DMS 273 (cell line): Measurements from ENCODE around the gene PRKCG.
A peak's percentile ranks its signal among the peaks of the same experiment; 100 is the strongest.
"Not testable (repeated sequence)": the region's sequence is repeated elsewhere in the genome, so short reads cannot be mapped to it uniquely, and the experiment has no call there.

ENCODE experiments used
- DNase-seq: peaks from one replicate; lab custom pipeline; 2025; ENCODE audit not compliant: unreplicated experiment; lab: John Stamatoyannopoulos, UW

Gene PRKCG

DNA sequence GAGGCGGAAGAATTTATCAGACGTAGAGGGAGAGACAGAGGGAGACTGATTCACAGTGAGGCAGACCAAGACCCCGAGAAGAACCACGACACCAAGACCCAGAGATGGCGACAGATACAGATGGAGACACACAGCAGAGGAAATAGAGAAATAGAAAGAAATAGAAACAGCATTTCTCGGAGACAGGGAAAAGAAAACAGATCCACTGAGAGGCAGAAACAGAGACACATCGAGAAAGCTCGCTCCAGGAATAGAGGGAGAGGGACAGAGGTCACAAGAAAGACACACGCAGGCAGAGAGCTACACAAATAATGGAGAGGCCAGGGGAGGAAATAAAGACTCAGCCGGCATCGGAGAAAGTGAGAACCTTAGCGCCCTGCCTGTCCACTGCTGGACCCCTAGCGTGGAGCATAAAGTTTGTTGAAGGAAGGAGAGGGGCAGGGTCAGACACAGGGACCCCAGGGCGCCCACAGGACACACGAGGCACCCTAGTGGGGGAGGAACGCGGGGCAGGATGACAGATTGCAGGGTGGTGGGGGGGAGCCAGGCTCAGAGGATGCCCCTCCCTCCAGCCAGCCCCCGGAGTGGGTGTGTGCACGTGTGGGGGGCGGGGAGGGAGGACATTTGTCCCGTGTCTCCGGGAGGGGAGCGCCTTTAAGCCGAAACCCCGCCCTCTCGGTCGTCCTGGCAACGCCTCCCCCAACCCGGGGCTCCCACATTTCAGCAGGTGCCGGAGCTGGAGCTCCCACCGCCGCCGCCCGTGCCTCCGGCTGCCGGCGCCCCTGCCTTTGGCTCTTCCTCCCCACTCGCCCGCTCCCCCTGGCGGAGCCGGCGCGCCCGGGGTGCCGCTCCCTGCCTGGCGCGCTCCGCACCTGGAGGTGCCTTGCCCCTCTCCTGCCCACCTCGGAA, at the start of gene PRKCG:
TSS of gene PRKCG (plus strand) at position 716 of the 909 bp plus-strand sequence. CDS start 298 bp downstream, outside the sequence.
- peak; percentile 63 for DNase-seq

GRCh38 chr19:53832861-53833260, 49.1 kb upstream of the PRKCG start:
- DNase-seq: not testable (repeated sequence)

GRCh38 chr19:53838446-53838845, 43.6 kb upstream of the PRKCG start:
- not testable (repeated sequence) for DNase-seq

DNA sequence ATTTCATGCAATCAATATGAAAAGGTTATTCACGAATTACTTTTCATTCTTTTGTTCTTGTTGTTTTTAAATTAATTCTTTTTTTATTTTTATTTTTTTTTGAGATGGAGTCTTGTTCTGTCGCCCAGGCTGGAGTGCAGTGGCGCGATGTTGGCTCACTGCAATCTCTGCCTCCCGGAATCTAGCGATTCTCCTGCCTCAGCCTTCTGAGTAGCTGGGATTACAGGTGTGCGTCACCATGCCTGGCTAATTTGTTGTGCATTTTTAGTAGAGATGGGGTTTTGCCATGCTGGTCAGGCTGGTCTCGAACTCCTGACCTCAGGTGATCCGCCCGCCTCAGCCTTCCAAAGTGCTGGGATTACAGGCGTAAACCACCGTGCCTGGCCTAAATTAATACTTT, 41.8 kb upstream of the PRKCG start:
- DNase-seq: not testable (repeated sequence)

GRCh38 chr19:53840914-53841313, 41.1 kb upstream of the PRKCG start:
- DNase-seq: not testable (repeated sequence)

DNA sequence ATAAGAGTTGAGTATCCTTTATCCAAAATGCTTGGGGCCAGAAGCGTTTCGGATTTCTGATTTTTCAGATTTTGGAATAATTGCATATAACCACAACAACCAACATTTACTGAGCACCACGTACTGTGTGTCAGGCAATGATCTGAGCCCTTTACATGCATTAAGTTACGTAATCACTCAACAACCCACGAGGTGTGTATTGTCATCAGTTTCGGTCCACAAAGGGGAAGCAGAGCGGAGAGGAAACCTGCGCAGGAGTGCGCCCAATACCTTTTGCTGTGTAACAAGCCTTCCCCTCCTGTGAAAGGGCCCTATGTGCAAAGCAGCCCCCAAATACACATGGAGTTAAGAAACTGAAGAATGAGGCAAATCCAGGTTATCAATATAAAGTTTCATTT, 37.1 kb upstream of the PRKCG start:
- DNase-seq: no peak

- DNase-seq: no peak
Observed at GRCh38 chr19:53847555-53847954, 34.4 kb upstream of the PRKCG start.

DNA sequence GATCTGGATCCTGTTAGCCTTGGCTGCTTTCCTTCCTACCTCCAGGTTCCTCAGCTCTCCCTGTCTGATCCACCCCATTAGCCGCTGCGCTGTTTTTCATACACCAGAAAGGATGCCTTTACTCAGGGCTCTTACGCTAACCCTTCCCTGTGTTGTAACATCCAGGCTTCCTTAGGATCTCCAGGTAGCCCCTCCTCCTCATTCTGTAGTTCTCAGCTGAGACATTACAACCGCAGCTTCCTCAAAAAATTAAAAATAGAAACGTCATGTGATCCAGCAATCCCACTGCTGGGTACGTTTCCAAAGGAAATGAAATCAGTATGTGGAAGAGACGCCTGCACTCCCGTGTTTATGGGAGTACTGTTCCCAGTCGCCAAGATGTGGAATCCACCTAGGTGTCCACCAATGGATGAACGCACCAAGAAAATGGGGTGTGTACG, 32.7 kb upstream of the PRKCG start:
- DNase-seq: no peak

GRCh38 chr19:53853707-53854106, 28.3 kb upstream of the PRKCG start:
- no peak for DNase-seq

DNA sequence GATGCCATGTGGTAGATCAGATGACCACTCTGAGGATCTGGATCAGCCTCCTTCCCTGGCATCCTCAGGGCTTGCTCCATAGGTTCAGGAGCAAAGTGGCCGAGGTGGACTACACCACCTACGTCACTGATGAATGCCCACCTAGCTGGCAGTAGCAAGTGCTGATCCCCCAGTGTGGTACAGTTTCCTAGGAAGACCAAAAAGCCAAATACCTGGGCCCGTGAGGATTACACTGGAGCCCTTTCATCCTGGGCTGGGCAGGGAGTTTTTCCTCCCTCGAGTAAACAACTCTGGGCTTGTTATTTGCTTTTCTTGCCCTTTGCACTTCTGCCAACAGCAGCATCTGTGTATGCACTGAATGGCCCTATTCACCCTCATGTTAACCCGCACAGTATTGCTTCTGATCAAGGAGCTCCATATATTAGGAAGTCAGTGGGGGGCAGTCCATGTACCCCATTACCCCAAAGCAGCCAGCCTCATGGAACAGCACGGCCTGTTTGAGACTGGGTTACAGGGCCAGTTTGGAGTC, 17.6 kb upstream of the PRKCG start:
- no peak for DNase-seq

- DNase-seq: no peak
Observed at GRCh38 chr19:53865523-53865917, 16.5 kb upstream of the PRKCG start.

GRCh38 chr19:53865918-53866864, 15.8 kb upstream of the PRKCG start:
- DNase-seq: peak; percentile 46

DNA sequence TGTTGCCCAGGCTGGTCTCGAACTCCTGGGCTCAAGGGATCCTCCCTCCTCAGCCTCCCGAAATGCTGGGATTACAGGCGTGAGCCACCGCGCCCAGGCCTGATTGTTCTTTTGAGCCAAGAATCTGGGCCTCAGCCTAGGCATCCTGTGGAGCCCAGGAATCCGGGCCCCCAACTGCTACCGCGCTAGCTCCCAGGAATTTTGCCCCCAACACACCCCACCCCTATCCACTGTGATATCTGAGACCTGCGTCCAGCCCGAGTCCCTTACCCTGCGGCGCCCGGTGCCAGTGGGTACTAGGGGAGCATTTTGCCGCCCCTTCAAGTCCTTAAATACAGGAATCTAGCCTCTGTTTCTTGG, 15.2 kb upstream of the PRKCG start:
- DNase-seq: no peak

DNA sequence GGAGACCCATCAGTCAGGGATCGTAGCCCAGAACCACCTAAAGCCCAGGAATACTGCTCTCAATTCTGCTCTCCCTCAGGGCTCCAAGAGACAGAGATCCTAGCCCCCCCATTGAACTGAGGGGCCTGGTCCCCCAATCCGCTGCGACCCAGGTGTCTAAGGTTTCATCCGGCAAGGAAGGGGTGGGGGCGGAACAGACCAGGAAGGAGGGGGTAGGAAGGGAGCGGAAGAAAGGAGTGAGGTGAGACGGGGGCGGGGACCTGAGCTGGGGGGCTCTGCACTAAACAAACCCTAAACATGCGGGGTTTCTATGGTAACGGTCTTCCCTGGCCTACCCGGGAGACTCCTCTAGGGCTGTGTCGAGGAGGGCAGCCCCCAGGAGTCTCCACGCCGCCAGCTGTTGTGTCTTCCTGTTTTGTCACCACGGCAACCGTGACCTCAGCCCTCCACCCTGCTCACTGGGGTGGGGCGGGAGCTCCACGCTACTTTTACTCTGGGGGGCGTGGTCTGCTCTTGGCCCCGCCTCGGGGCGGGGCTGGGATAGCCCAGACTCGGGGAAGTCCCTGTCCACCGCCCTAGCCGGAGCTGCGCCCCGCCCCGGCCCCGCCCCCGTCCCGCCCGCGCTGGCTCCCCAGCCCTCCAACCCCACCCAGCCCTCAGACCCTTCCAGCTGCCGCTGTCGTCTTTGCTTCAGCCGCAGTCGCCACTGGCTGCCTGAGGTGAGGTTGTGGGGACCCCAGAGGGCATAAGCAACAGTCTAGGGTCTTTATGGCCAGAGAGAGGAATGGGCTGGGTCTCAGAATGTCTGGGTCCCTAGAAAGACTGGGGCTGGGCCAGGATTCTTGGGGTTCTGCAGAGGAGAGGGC, 14.5 kb upstream of the PRKCG start, which contains the start of gene MYADM:
TSS of gene MYADM (plus strand) at position 659 of the 866 bp plus-strand sequence. CDS start 5,647 bp downstream, outside the sequence.
- peak; percentile 88 for DNase-seq

DNA sequence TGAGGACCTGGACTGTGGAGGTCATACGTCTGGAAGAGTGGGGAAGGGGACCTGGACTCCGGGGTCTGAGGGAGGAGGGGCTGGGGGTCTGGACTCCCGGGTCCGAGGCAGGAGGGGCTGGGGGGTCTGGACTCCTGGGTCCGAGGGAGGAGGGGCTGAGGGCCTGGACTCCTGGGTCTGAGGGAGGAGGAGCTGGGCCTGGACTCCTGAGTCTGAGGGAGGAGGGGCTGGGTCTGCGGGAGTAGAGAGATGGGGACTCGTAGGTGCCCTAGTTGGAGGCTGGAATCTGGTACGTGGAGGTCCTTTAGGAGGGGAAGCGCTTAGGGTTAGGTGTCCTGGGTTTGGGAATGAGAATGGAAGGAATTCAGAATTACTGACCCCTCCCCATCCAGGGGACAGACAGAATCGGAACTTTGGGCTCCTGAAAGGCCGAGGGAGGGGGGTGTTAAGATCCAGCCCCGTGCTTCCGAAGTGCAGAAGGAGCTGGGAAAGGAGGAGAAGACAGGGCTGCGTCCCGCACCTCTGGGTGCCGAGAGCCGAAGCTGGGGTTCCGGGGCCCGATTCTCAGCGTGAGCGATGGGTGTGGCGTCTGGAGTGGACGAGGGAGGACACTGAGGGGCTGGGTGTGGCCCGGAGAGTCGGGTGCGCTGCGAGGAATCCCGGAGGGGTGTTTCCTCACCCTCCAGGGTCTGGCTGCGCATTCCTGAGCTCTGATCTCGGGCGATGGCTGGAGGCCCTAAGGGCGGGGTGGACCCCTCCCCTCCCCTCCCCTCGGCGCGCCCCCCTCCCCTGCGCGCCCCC, 13.7 kb upstream of the PRKCG start:
- DNase-seq: no peak

GRCh38 chr19:53868892-53869804, 12.8 kb upstream of the PRKCG start:
- peak; percentile 59 for DNase-seq

DNA sequence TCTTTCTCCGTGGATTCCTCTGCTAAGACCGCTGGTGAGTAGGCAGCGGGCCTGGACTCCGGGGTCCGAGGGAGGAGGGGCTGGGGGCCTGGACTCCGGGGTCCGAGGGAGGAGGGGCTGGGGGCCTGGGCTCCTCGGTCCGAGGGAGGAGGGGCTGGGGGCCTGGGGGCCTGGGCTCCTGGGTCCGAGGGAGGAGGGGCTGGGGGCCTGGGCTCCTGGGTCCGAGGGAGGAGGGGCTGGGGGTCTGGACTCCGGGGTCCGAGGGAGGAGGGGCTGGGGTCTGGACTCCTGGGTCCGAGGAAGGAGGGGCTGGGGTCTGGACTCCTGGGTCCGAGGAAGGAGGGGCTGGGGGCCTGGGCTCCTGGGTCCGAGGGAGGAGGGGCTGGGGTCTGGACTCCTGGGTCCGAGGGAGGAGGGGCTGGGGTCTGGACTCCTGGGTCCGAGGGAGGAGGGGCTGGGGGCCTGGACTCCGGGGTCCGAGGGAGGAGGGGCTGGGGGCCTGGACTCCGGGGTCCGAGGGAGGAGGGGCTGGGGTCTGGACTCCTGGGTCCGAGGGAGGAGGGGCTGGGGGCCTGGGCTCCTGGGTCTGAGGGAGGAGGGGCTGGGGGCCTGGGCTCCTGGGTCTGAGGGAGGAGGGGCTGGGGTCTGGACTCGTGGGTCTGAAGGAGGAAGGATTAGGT, 12.1 kb upstream of the PRKCG start:
- not testable (repeated sequence) for DNase-seq

DNA sequence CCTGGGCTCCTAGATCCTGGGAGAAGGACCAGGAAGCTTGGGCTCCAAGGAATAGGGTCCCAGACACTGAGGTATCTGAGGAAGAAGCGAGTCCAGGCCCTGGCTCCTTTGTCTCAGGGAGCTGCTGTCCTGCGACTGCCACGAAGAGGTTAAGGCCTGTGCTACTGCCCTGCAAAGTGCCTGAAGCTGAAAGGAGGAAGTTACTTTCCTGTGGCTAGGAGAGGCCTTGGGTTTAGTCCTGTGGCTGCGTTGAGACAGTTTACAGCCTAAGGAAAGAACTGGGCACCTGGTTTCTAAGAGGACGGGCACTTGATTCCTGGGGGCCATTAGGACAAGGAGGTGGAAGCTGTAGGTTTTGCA, 11.5 kb upstream of the PRKCG start:
- DNase-seq: no peak
